NCI-H82 treated with DMSO at 0.1 percent for 48 hours (cell line): ENCODE data around the gene RSPRY1.
"Not testable (repeated sequence)": the region's sequence is repeated elsewhere in the genome, so short reads cannot be mapped to it uniquely, and the experiment has no call there.

Experiments
- DNase-seq: peaks from one replicate; lab custom pipeline; 2025; ENCODE audit not compliant: unreplicated experiment; lab: John Stamatoyannopoulos, UW

Gene RSPRY1

GRCh38 chr16:57268804-57269800 lies 83.0 kb downstream of the RSPRY1 start:
- no peak for DNase-seq

GRCh38 chr16:57270221-57271062 lies 84.3 kb downstream of the RSPRY1 start:
- DNase-seq = no peak

GRCh38 chr16:57271063-57271345 lies 84.9 kb downstream of the RSPRY1 start:
- no peak for DNase-seq

- no peak for DNase-seq
Measured at GRCh38 chr16:57271867-57272495, 85.9 kb downstream of the RSPRY1 start.

GRCh38 chr16:57273359-57273758 lies 87.2 kb downstream of the RSPRY1 start:
- DNase-seq = no peak

GRCh38 chr16:57273826-57274225 lies 87.7 kb downstream of the RSPRY1 start:
- no peak for DNase-seq

- DNase-seq = not testable (repeated sequence)
Measured at GRCh38 chr16:57275946-57276345, 89.8 kb downstream of the RSPRY1 start.

- DNase-seq = no peak
Measured at GRCh38 chr16:57276596-57276995, 90.5 kb downstream of the RSPRY1 start.

GRCh38 chr16:57277586-57277985 lies 91.5 kb downstream of the RSPRY1 start:
- DNase-seq = no peak

- DNase-seq = no peak
Measured at GRCh38 chr16:57278494-57278893, 92.4 kb downstream of the RSPRY1 start.

GRCh38 chr16:57279780-57280638 lies 93.9 kb downstream of the RSPRY1 start:
- DNase-seq = no peak

- DNase-seq = no peak
Measured at GRCh38 chr16:57281791-57282190, 95.7 kb downstream of the RSPRY1 start.

- no peak for DNase-seq
Measured at GRCh38 chr16:57282510-57283213, 96.5 kb downstream of the RSPRY1 start.

GRCh38 chr16:57283214-57283958 lies 97.3 kb downstream of the RSPRY1 start:
- DNase-seq = no peak

GRCh38 chr16:57283959-57284208 lies 97.8 kb downstream of the RSPRY1 start:
- DNase-seq = no peak

GRCh38 chr16:57284209-57284951 lies 98.3 kb downstream of the RSPRY1 start, which contains the start of gene PLLP:
TSS of gene PLLP (minus strand) at chr16:57284672. CDS start at chr16:57284540, 132 bp downstream.
- DNase-seq = peak; percentile 1

GRCh38 chr16:57284952-57285363 lies 98.8 kb downstream of the RSPRY1 start:
- no peak for DNase-seq

GRCh38 chr16:57285379-57285778 lies 99.2 kb downstream of the RSPRY1 start:
- DNase-seq = no peak
